Cardiac muscle cell (in vitro differentiated cells and primary cell): ENCODE measurements around the gene LAX1. TPM values are rescaled to one million over a fixed set of nuclear protein-coding genes. Genes with fewer than 3 reads are reported as not detected.

Experiments used
- DNase-seq, 2 donors: peaks; one replicate each; pipeline versions ENCODE4 v3.0.0 to v3.0.0-alpha.2; 2010 to 2017; ENCODE audit warnings: low read depth in 1 of 2, low spot score in 1 of 2
- H3K27ac ChIP-seq: fragments of 200-600 bp; sonication (generic); 2 replicates; pipeline ENCODE4 v1.5.1; 2016
- H3K27me3 ChIP-seq: fragments of 200-600 bp; sonication (generic); 2 replicates; pipeline ENCODE4 v1.6.0; 2016; ENCODE audit warnings: control low read depth
- H3K36me3 ChIP-seq: fragments of 200-600 bp; sonication (generic); 2 replicates; pipeline ENCODE4 v1.5.1; 2016; ENCODE audit warnings: control low read depth
- H3K4me1 ChIP-seq: fragments of 200-600 bp; sonication (generic); 2 replicates; pipeline ENCODE4 v1.8.1; 2017; ENCODE audit warnings: low read depth, mild to moderate bottlenecking, mixed run types
- H3K4me3 ChIP-seq: fragments of 200-600 bp; sonication (generic); 2 replicates; pipeline ENCODE4 v1.5.1; 2016; ENCODE audit warnings: mild to moderate bottlenecking
- H3K9me3 ChIP-seq: fragments of 200-600 bp; sonication (generic); 2 replicates; pipeline ENCODE4 v1.5.1; 2017; ENCODE audit warnings: low read depth, mild to moderate bottlenecking, control low read depth
- CTCF ChIP-seq: IDR thresholded peaks from 2 replicates; pipeline ENCODE4 v1.5.1; 2012; ENCODE audit warnings: low read depth, mild to moderate bottlenecking, low read length
- polyA plus RNA-seq: library from polyadenylated mRNA; unstranded; fragments of >200 nt; fragmentation: Nextera tagmentation; extraction: Ambion mirVana; gene quantifications from 2 replicates; pipeline ENCODE4 v1.2.1, GENCODE V29; 2016
- total RNA-seq: library from RNA; depleted of rRNA; stranded (reverse); fragments of >200 nt; gene quantifications from 2 replicates; pipeline ENCODE4 v1.2.3, GENCODE V29; 2016

LAX1 gene
- total and polyA plus RNA-seq, 2 experiments from 2014 or later = 0.10 TPM; not detected in 1

GRCh38 chr1:203796236-203796605 lies 31.2 kb downstream of the LAX1 start:
- H3K4me1 ChIP-seq = peaks cover 48% of the 10 kb centered on the region
- no peak for TF ChIP-seq CTCF
- DNase-seq = peak; percentile 48 to 55

GRCh38 chr1:203797216-203797615 lies 32.2 kb downstream of the LAX1 start:
- H3K4me3 ChIP-seq = peak overlapping the region; percentile 57
- H3K27ac ChIP-seq = peak overlapping the region; percentile 99
- H3K9me3 ChIP-seq = no peaks in the 10 kb centered on the region
- H3K4me1 ChIP-seq = peaks cover 48% of the 10 kb centered on the region
- no peak for DNase-seq
- H3K27me3 ChIP-seq = no peaks in the 10 kb centered on the region
- TF ChIP-seq CTCF = no peak
- peaks cover 2% of the 10 kb centered on the region for H3K36me3 ChIP-seq

More at GRCh38 chr1:203796236-203796605, 31.2 kb downstream of the LAX1 start:
- Histone ChIP-seq H3K36me3 (no peaks in the 10 kb centered on the region), H3K27ac (peak overlapping the region; percentile 99), H3K9me3 (no peaks in the 10 kb centered on the region), H3K27me3 (no peaks in the 10 kb centered on the region), H3K4me3 (peak overlapping the region; percentile 57)

GRCh38 chr1:203797948-203798655 lies 33.1 kb downstream of the LAX1 start:
- no peak for TF ChIP-seq CTCF
- H3K9me3 ChIP-seq = no peaks in the 10 kb centered on the region
- DNase-seq = peak in 1 of 2 donors; percentile 76
- H3K4me1 ChIP-seq = peaks cover 48% of the 10 kb centered on the region
- no peak overlapping the region for H3K4me3 ChIP-seq
- peaks cover 3% of the 10 kb centered on the region for H3K36me3 ChIP-seq
- peak overlapping the region; percentile 17 for H3K27ac ChIP-seq
- H3K27me3 ChIP-seq = no peaks in the 10 kb centered on the region

GRCh38 chr1:203799157-203799556 lies 34.2 kb downstream of the LAX1 start:
- peaks cover 8% of the 10 kb centered on the region for H3K36me3 ChIP-seq
- no peak overlapping the region for H3K4me3 ChIP-seq
- H3K27me3 ChIP-seq = no peaks in the 10 kb centered on the region
- TF ChIP-seq CTCF = no peak
- H3K27ac ChIP-seq = no peak overlapping the region
- DNase-seq = no peak
- H3K4me1 ChIP-seq = peaks cover 47% of the 10 kb centered on the region
- no peaks in the 10 kb centered on the region for H3K9me3 ChIP-seq

GRCh38 chr1:203799971-203800370 lies 35.0 kb downstream of the LAX1 start:
- peaks cover 8% of the 10 kb centered on the region for H3K36me3 ChIP-seq

More at GRCh38 chr1:203799971-203800370, 35.0 kb downstream of the LAX1 start:
- peaks cover 43% of the 10 kb centered on the region for H3K4me1 ChIP-seq
- DNase-seq = no peak
- H3K27ac ChIP-seq = no peak overlapping the region
- TF ChIP-seq CTCF = no peak
- no peaks in the 10 kb centered on the region for H3K9me3 ChIP-seq
- H3K27me3 ChIP-seq = no peaks in the 10 kb centered on the region
- H3K4me3 ChIP-seq = no peak overlapping the region
